ENCODE measurements around the gene AEBP2. TPM values are rescaled to one million over a fixed set of nuclear protein-coding genes. Genes with fewer than 3 reads are reported as not detected.
"Not testable (repeated sequence)": the region's sequence is repeated elsewhere in the genome, so short reads cannot be mapped to it uniquely, and the experiment has no call there.

The AEBP2 gene
- total and polyA plus RNA-seq, 4 donors, result 8.6 to 78.2 (median 21.6) TPM

DNA sequence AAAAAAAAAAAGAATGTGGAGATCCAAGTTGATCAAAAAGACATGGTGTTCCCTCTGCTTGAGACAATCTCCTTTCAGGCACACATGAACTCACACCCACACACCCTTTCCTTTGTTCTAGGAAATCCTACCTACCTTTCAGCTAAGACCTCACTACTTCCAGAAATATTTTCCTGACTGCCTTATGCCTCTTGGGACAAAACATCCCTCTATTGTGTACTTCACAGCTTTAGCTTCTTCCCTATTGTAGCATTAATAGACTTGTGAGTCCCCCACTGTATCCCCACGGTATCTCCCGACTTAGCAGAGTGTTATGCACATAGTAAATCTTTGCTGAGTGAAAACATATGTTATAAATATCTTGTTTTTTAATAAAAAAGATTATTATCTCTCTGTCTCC lies 44.9 kb upstream of the AEBP2 start:
- TF ChIP-seq, protein P1, sequence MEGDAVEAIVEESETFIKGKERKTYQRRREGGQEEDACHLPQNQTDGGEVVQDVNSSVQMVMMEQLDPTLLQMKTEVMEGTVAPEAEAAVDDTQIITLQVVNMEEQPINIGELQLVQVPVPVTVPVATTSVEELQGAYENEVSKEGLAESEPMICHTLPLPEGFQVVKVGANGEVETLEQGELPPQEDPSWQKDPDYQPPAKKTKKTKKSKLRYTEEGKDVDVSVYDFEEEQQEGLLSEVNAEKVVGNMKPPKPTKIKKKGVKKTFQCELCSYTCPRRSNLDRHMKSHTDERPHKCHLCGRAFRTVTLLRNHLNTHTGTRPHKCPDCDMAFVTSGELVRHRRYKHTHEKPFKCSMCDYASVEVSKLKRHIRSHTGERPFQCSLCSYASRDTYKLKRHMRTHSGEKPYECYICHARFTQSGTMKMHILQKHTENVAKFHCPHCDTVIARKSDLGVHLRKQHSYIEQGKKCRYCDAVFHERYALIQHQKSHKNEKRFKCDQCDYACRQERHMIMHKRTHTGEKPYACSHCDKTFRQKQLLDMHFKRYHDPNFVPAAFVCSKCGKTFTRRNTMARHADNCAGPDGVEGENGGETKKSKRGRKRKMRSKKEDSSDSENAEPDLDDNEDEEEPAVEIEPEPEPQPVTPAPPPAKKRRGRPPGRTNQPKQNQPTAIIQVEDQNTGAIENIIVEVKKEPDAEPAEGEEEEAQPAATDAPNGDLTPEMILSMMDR (IDR thresholded peaks at IDR 0.05; ENCODE audit: control extremely low read depth, extremely low read depth), result no peak

DNA sequence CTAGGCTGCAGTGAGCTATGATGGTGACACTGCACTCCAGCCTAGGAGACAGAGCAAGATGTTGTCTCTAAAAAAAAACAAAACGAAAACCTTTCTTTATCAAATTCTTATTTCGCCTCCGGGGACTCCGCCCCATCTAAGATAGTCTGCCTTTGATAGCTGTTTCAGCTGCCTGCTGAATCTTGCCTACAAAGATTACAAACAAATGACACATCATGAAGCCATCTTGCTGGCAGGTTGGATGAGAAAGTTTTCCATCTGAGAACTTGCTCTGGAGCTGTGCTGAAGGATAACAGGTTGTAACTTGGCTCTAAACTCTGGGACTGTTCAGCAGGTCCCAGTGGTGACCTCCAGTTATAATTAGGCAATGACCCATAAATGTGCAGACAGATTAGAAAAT lies 41.8 kb upstream of the AEBP2 start:
- Histone ChIP-seq H3K4me3 (no peak overlapping the region), H3K27me3 (ENCODE audit: control insufficient read depth in 3 of 3, insufficient read depth in 3 of 3, low read length in 2 of 3) (no peaks in the 10 kb centered on the region), H3K27ac (ENCODE audit: low read depth in 1 of 2, low read length in 1 of 2) (no peak overlapping the region), H3K9me3 (ENCODE audit: control insufficient read depth in 4 of 4, insufficient read depth in 3 of 4, low read length in 3 of 4) (peaks cover 0 to 2% (median 0%) of the 10 kb centered on the region in 4 donors), H3K36me3 (ENCODE audit: control insufficient read depth in 4 of 4, insufficient read depth in 4 of 4, low read length in 4 of 4) (no peaks in the 10 kb centered on the region), H3K9ac (ENCODE audit: insufficient read depth in 1 of 2, low read length in 2 of 2) (no peak overlapping the region), H3K4me1 (ENCODE audit: control insufficient read depth in 5 of 5, insufficient read depth in 5 of 5, low read length in 5 of 5) (no peaks in the 10 kb centered on the region)
- TF ChIP-seq, protein P1 (IDR thresholded peaks at IDR 0.05; ENCODE audit: control extremely low read depth, extremely low read depth), result no peak
- ATAC-seq (ENCODE audit: insufficient read depth, low FRiP score) (no peak), DNase-seq (no peak)
- WGBS, 2 donors, result 86 to 93% methylated on average over 4 of the region's 4 CpGs

More for the DNA sequence above, 44.9 kb upstream of the AEBP2 start:
- no peak overlapping the region for H3K9ac ChIP-seq (ENCODE audit: insufficient read depth in 1 of 2, low read length in 2 of 2)
- no peak overlapping the region for H3K4me3 ChIP-seq
- 77 to 79% methylated on average over 2 of the region's 2 CpGs for WGBS, 2 donors
- H3K27ac ChIP-seq (ENCODE audit: low read depth in 1 of 2, low read length in 1 of 2), result no peak overlapping the region
- ATAC-seq (ENCODE audit: insufficient read depth, low FRiP score), result no peak
- peaks cover 0 to 7% (median 0%) of the 10 kb centered on the region in 5 donors for H3K4me1 ChIP-seq (ENCODE audit: control insufficient read depth in 5 of 5, insufficient read depth in 5 of 5, low read length in 5 of 5)
- H3K36me3 ChIP-seq (ENCODE audit: control insufficient read depth in 4 of 4, insufficient read depth in 4 of 4, low read length in 4 of 4), result no peaks in the 10 kb centered on the region
- no peaks in the 10 kb centered on the region for H3K27me3 ChIP-seq (ENCODE audit: control insufficient read depth in 3 of 3, insufficient read depth in 3 of 3, low read length in 2 of 3)
- H3K9me3 ChIP-seq (ENCODE audit: control insufficient read depth in 4 of 4, insufficient read depth in 3 of 4, low read length in 3 of 4), result no peaks in the 10 kb centered on the region
- DNase-seq, result no peak

DNA sequence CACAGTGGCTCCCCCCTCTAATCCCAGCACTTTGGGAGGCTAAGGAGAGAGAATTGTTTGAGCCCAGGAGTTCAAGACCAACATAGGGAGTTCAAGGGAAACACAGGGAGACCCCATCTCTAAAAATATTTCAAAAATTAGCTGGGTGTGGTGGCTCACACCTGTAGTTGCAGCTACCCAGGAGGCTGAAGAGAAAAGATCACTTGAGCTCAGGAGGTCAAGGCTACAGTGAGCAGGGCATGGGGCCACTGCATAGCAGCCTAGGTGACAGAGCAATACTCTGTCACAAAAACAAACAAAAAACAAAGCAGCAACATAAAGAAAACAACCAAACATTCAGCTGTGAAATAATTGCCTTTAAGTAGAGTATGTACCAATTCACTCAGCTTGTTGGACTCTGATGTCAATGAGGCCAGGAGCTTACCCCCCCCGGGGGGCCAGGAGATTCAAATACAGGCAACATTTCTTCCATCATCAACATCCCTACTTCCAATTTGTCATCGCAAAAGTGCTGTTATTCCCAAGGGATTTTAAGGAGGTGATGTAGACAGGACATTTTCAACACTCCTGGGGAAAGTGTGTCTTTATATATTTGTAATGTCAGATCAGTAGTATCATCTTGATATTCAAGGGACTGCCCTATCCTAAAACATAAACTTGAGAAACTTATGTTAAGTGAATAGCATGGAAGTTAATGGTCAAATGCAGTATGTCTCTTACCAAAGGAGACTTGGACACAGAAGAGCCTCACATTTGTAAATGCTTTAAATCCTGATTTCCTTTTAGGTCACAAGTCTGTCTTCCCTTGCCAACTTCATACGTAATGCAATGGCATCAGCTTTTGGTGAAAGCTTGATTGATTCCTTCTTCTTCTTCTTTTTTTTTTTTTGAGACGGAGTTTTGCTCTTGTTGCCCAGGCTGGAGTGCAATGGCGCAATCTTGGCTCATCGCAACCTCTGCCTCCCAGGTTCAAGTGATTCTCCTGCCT lies 40.6 kb upstream of the AEBP2 start:
- H3K36me3 ChIP-seq (ENCODE audit: control insufficient read depth in 4 of 4, insufficient read depth in 4 of 4, low read length in 4 of 4), result no peaks in the 10 kb centered on the region
- WGBS, 2 donors, result 71 to 72% methylated on average over 6 of the region's 6 CpGs
- TF ChIP-seq, protein P1 (IDR thresholded peaks at IDR 0.05; ENCODE audit: control extremely low read depth, extremely low read depth), result no peak
- no peak overlapping the region for H3K4me3 ChIP-seq
- H3K4me1 ChIP-seq (ENCODE audit: control insufficient read depth in 5 of 5, insufficient read depth in 5 of 5, low read length in 5 of 5), result peaks cover 0 to 7% (median 0%) of the 10 kb centered on the region in 5 donors
- ATAC-seq (ENCODE audit: insufficient read depth, low FRiP score), result no peak
- no peak overlapping the region for H3K9ac ChIP-seq (ENCODE audit: insufficient read depth in 1 of 2, low read length in 2 of 2)
- DNase-seq, result peak in 2 of 3 donors; percentile 37 to 42
- H3K9me3 ChIP-seq (ENCODE audit: control insufficient read depth in 4 of 4, insufficient read depth in 3 of 4, low read length in 3 of 4), result peaks cover 0 to 2% (median 0%) of the 10 kb centered on the region in 4 donors
- H3K27ac ChIP-seq (ENCODE audit: low read depth in 1 of 2, low read length in 1 of 2), result no peak overlapping the region
- H3K27me3 ChIP-seq (ENCODE audit: control insufficient read depth in 3 of 3, insufficient read depth in 3 of 3, low read length in 2 of 3), result no peaks in the 10 kb centered on the region

DNA sequence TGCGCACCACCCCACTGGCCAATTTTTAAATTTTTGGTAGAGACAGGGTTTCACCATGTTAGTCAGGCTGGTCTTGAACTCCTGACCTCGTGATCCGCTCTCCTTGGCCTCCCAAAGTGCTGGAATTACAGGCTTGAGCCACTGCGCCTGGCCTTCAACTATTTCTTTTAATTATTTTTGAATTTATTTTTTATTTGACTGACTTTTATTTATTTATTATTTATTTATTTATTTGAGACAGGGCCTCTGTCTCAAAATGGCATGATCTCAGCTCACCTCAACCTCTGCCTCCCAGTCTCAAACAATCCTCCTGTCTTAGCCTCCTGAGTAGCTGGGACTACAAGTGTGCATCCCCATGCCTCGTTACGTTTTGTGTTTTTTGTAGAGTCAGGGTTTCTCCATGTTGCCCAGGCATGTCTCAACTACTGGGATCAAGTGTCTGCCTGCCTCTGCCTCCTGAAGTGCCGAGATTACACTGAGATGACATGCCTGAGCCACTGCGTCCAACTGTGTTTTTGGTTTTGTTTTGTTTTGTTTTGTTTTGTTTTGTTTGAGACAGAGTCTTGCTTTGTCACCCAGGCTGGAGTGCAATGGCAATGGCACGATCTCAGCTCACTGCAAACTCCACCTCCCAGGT lies 38.5 kb upstream of the AEBP2 start:
- H3K27ac ChIP-seq (ENCODE audit: low read depth in 1 of 2, low read length in 1 of 2); H3K27me3 ChIP-seq (ENCODE audit: control insufficient read depth in 3 of 3, insufficient read depth in 3 of 3, low read length in 2 of 3); ATAC-seq (ENCODE audit: insufficient read depth, low FRiP score); H3K9ac ChIP-seq (ENCODE audit: insufficient read depth in 1 of 2, low read length in 2 of 2); DNase-seq; H3K4me1 ChIP-seq (ENCODE audit: control insufficient read depth in 5 of 5, insufficient read depth in 5 of 5, low read length in 5 of 5); H3K4me3 ChIP-seq; H3K36me3 ChIP-seq (ENCODE audit: control insufficient read depth in 4 of 4, insufficient read depth in 4 of 4, low read length in 4 of 4); H3K9me3 ChIP-seq (ENCODE audit: control insufficient read depth in 4 of 4, insufficient read depth in 3 of 4, low read length in 3 of 4): not testable (repeated sequence)
- 95% methylated on average over 9 of the region's 9 CpGs for WGBS, 2 donors
